ENCODE results near the gene HLCS. TPM values are rescaled to one million over a fixed set of nuclear protein-coding genes. Genes with fewer than 3 reads are reported as not detected.

HLCS gene
- total and polyA plus RNA-seq, 2 donors (not counting 3 experiments of a cell fraction or from before 2014, with no cell fraction given): 6.7 to 17.2 TPM

DNA sequence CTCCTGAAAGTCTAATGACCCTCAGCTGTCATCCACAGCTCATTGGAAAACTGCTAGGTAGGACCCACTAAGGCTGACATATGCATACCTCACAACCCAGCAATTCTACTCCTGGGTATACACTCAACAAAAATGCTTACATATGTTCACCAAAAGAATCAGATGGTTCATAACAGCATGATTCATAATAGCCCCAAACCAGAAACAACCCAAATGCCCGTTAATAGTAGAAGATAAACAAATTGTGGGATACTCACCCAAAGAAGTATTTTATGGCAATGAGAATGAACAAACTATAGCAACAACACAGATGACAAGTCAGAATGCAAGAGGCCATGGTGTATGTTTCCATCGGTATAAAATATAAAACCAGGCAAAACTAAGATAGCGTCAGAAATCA is 124.6 kb downstream of the HLCS start:
- ChIA-PET POLR2A (no interaction called here), CTCF (no interaction called here)
- intact Hi-C loops (cut with micrococcal nuclease): no loop called here
- Histone ChIP-seq H3K4me3 (replicated peaks in 1 of 3; ENCODE audit: insufficient read depth in 1 of 3, low read depth in 1 of 3, low read length in 3 of 3) (no peak overlapping the region), H3K79me2 (ENCODE audit: control insufficient read depth, insufficient read depth, low read length) (no peaks in the 10 kb centered on the region), H3K27ac (ENCODE audit: insufficient read depth, low read depth, low read length) (no peak overlapping the region), H3K9me1 (replicated peaks; ENCODE audit: control insufficient read depth, extremely low read depth, insufficient read depth, low read length) (no peaks in the 10 kb centered on the region), H3K9ac (replicated peaks; ENCODE audit: extremely low read depth, insufficient read depth, low read length) (no peak overlapping the region), H3K4me1 (ENCODE audit: control insufficient read depth, extremely low read depth, insufficient read depth, low read length) (peaks cover 10% of the 10 kb centered on the region), H4K20me1 (replicated peaks; ENCODE audit: control insufficient read depth, extremely low read depth, insufficient read depth, low read length) (no peaks in the 10 kb centered on the region), H2AFZ (ENCODE audit: low read depth, low read length) (no peak overlapping the region), H3K27me3 (ENCODE audit: control insufficient read depth in 2 of 2, insufficient read depth in 2 of 2, low read length in 2 of 2) (no peaks in the 10 kb centered on the region), H3K36me3 (ENCODE audit: control insufficient read depth in 2 of 2, extremely low read depth in 1 of 2, insufficient read depth in 2 of 2, low read length in 2 of 2) (no peaks in the 10 kb centered on the region), H3K9me3 (replicated peaks; ENCODE audit: control insufficient read depth, insufficient read depth, low read length) (no peaks in the 10 kb centered on the region), H3K4me2 (ENCODE audit: insufficient read depth, low read length) (no peak overlapping the region)
- BruUV-seq (replicated peaks): no TSS peak
- TF ChIP-seq POLR2A (IDR thresholded peaks at IDR 0.05; ENCODE audit: low read depth, low read length) (no peak), GATA2 (IDR thresholded peaks at IDR 0.05; ENCODE audit: insufficient read depth, insufficient read length, low read depth, low read length) (no peak), POLR2AphosphoS5 (IDR thresholded peaks at IDR 0.05; ENCODE audit: insufficient read depth, low read depth, low read length) (no peak)
- TF ChIP-seq, protein P1, sequence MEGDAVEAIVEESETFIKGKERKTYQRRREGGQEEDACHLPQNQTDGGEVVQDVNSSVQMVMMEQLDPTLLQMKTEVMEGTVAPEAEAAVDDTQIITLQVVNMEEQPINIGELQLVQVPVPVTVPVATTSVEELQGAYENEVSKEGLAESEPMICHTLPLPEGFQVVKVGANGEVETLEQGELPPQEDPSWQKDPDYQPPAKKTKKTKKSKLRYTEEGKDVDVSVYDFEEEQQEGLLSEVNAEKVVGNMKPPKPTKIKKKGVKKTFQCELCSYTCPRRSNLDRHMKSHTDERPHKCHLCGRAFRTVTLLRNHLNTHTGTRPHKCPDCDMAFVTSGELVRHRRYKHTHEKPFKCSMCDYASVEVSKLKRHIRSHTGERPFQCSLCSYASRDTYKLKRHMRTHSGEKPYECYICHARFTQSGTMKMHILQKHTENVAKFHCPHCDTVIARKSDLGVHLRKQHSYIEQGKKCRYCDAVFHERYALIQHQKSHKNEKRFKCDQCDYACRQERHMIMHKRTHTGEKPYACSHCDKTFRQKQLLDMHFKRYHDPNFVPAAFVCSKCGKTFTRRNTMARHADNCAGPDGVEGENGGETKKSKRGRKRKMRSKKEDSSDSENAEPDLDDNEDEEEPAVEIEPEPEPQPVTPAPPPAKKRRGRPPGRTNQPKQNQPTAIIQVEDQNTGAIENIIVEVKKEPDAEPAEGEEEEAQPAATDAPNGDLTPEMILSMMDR (IDR thresholded peaks at IDR 0.05; ENCODE audit: extremely low read depth in 1 of 2, insufficient read depth in 1 of 2, low read depth in 1 of 2, low read length in 2 of 2): no peak
- dilution Hi-C loops (cut with MboI; ENCODE audit: extremely low pct_ligation_motif_present, low sequenced_read_pairs): no loop called here
- FAIRE-seq (no peak), DNase-seq (ENCODE audit: low read depth, low spot score) (no peak)

DNA sequence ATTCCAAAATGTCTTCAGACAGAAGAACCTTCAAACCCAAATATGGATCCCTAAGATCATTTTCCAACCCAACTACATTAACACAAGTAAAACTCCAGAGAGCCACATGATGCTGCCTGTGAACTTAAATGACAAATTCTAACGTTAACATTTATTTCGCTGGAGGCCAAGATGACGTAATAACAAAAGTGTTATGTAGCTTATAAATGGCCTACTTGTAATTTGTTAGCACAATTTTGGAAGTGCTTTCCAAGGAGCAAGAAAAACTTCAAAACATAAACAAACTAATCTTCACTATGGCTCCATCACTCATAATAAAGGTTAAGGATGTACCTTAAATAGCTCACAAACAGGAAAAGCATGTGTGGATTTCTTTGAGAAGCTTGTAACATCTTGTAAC is 126.7 kb downstream of the HLCS start:
- intact Hi-C loops (cut with micrococcal nuclease): no loop called here
- no peak overlapping the region for H3K9ac ChIP-seq (replicated peaks; ENCODE audit: extremely low read depth, insufficient read depth, low read length)
- no peaks in the 10 kb centered on the region for H3K36me3 ChIP-seq (ENCODE audit: control insufficient read depth in 2 of 2, extremely low read depth in 1 of 2, insufficient read depth in 2 of 2, low read length in 2 of 2)
- dilution Hi-C loops (cut with MboI; ENCODE audit: extremely low pct_ligation_motif_present, low sequenced_read_pairs): no loop called here
- H3K4me1 ChIP-seq (ENCODE audit: control insufficient read depth, extremely low read depth, insufficient read depth, low read length): peaks cover 1% of the 10 kb centered on the region
- H3K4me3 ChIP-seq (replicated peaks in 1 of 3; ENCODE audit: insufficient read depth in 1 of 3, low read depth in 1 of 3, low read length in 3 of 3): no peak overlapping the region
- H3K4me2 ChIP-seq (ENCODE audit: insufficient read depth, low read length): no peak overlapping the region
- FAIRE-seq (no peak), DNase-seq (ENCODE audit: low read depth, low spot score) (no peak)
- no peaks in the 10 kb centered on the region for H3K9me3 ChIP-seq (replicated peaks; ENCODE audit: control insufficient read depth, insufficient read depth, low read length)
- no TSS peak for BruUV-seq (replicated peaks)
- ChIA-PET CTCF (interaction anchor here (1.0 kb wide), 1 partner anchor 209 kb away, joined by 3 read pairs; no protein-coding TSS in a partner anchor), POLR2A (no interaction called here)
- no peaks in the 10 kb centered on the region for H3K79me2 ChIP-seq (ENCODE audit: control insufficient read depth, insufficient read depth, low read length)
- H2AFZ ChIP-seq (ENCODE audit: low read depth, low read length): no peak overlapping the region
- H3K9me1 ChIP-seq (replicated peaks; ENCODE audit: control insufficient read depth, extremely low read depth, insufficient read depth, low read length): no peaks in the 10 kb centered on the region
- no peak for TF ChIP-seq MYC (IDR thresholded peaks at IDR 0.05; ENCODE audit: low read depth, low read length)
- no peak for TF ChIP-seq GATA2 (IDR thresholded peaks at IDR 0.05; ENCODE audit: insufficient read depth, insufficient read length, low read depth, low read length)
- TF ChIP-seq, protein P2, sequence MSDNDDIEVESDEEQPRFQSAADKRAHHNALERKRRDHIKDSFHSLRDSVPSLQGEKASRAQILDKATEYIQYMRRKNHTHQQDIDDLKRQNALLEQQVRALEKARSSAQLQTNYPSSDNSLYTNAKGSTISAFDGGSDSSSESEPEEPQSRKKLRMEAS (IDR thresholded peaks at IDR 0.05; ENCODE audit: insufficient read depth, insufficient read length): no peak
- no peak for TF ChIP-seq POLR2AphosphoS5 (IDR thresholded peaks at IDR 0.05; ENCODE audit: insufficient read depth, low read depth, low read length)
- TF ChIP-seq POLR2A (IDR thresholded peaks at IDR 0.05; ENCODE audit: low read depth, low read length): no peak
- TF ChIP-seq, protein P1 (IDR thresholded peaks at IDR 0.05; ENCODE audit: extremely low read depth in 1 of 2, insufficient read depth in 1 of 2, low read depth in 1 of 2, low read length in 2 of 2): no peak
- no peak for TF ChIP-seq FOS (IDR thresholded peaks at IDR 0.05; ENCODE audit: borderline replicate concordance, insufficient read depth, low read length)
- no peak for TF ChIP-seq EZH2 (IDR thresholded peaks at IDR 0.05; ENCODE audit: borderline replicate concordance, low read depth, low read length, severe bottlenecking)
- H3K27ac ChIP-seq (ENCODE audit: insufficient read depth, low read depth, low read length): no peak overlapping the region
- H3K27me3 ChIP-seq (ENCODE audit: control insufficient read depth in 2 of 2, insufficient read depth in 2 of 2, low read length in 2 of 2): no peaks in the 10 kb centered on the region
- H4K20me1 ChIP-seq (replicated peaks; ENCODE audit: control insufficient read depth, extremely low read depth, insufficient read depth, low read length): no peaks in the 10 kb centered on the region

Measured in endothelial cell of umbilical vein (primary cell).